HG02571 (cell line): Measurements from ENCODE around the gene VWF.

Source experiments
- ATAC-seq: cut with Tn5 transposase; IDR thresholded peaks from one replicate; pipeline ENCODE4 v1.9.1; 2021; ENCODE audit warnings: mild to moderate bottlenecking, moderate library complexity; ENCODE audit not compliant: unreplicated experiment

The VWF gene

GRCh38 chr12:6080149-6081045, 44.1 kb downstream of the VWF start:
- no peak for ATAC-seq

GRCh38 chr12:6078398-6079096, 45.9 kb downstream of the VWF start:
- ATAC-seq = no peak

- no peak for ATAC-seq
Observed at GRCh38 chr12:6077692-6078083, 46.8 kb downstream of the VWF start.

- no peak for ATAC-seq
Observed at GRCh38 chr12:6076776-6077691, 47.4 kb downstream of the VWF start.

- ATAC-seq = no peak
Observed at GRCh38 chr12:6076346-6076745, 48.1 kb downstream of the VWF start.

GRCh38 chr12:6074979-6075585, 49.4 kb downstream of the VWF start:
- ATAC-seq = no peak

GRCh38 chr12:6074427-6074826, 50.0 kb downstream of the VWF start:
- ATAC-seq = no peak

GRCh38 chr12:6073426-6073825, 51.0 kb downstream of the VWF start:
- ATAC-seq = no peak

GRCh38 chr12:6072302-6072752, 52.1 kb downstream of the VWF start:
- no peak for ATAC-seq

GRCh38 chr12:6071589-6071988, 52.9 kb downstream of the VWF start:
- no peak for ATAC-seq

GRCh38 chr12:6070472-6071257, 53.8 kb downstream of the VWF start:
- no peak for ATAC-seq

GRCh38 chr12:6069437-6070093, 54.9 kb downstream of the VWF start:
- ATAC-seq = no peak

- no peak for ATAC-seq
Observed at GRCh38 chr12:6068227-6068626, 56.2 kb downstream of the VWF start.

- no peak for ATAC-seq
Observed at GRCh38 chr12:6067152-6067916, 57.1 kb downstream of the VWF start.

- ATAC-seq = no peak
Observed at GRCh38 chr12:6066651-6067050, 57.8 kb downstream of the VWF start.

GRCh38 chr12:6065863-6066199, 58.6 kb downstream of the VWF start:
- ATAC-seq = no peak

GRCh38 chr12:6065131-6065862, 59.2 kb downstream of the VWF start:
- ATAC-seq = no peak
